DMS79 (cell line): ENCODE data around the gene SWSAP1.

Source experiments
- DNase-seq: peaks from one replicate; lab custom pipeline; 2025; lab: John Stamatoyannopoulos, UW

SWSAP1 gene

GRCh38 chr19:11355160-11356073, 19.0 kb upstream of the SWSAP1 start, which contains the start of gene PLPPR2:
PLPPR2 (plus strand) TSS chr19:11355432; CDS start chr19:11357674, 2,242 bp downstream.
- peak; percentile 38 for DNase-seq

DNA sequence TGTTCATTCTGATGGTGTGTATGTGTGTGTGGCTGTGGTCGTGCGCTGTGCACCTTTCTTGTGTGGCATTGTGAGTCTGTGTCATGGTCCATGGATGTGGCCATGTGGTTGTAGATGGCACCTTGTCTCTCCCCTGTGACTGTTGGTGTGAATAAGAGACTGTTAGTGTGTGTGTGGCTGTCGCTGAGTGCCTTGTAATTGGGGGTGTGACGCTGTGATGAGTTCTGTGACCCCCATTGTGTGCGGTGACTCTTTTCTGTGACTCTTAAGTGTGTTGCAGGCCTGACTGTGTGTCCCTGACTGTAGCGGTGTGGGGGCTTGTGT, 18.4 kb upstream of the SWSAP1 start:
- no peak for DNase-seq

GRCh38 chr19:11356676-11357550, 17.6 kb upstream of the SWSAP1 start:
- no peak for DNase-seq

GRCh38 chr19:11359421-11359820, 15.0 kb upstream of the SWSAP1 start:
- no peak for DNase-seq

GRCh38 chr19:11361037-11361770, 13.3 kb upstream of the SWSAP1 start:
- no peak for DNase-seq

- no peak for DNase-seq
Measured at GRCh38 chr19:11361771-11362731, 12.4 kb upstream of the SWSAP1 start.

DNA sequence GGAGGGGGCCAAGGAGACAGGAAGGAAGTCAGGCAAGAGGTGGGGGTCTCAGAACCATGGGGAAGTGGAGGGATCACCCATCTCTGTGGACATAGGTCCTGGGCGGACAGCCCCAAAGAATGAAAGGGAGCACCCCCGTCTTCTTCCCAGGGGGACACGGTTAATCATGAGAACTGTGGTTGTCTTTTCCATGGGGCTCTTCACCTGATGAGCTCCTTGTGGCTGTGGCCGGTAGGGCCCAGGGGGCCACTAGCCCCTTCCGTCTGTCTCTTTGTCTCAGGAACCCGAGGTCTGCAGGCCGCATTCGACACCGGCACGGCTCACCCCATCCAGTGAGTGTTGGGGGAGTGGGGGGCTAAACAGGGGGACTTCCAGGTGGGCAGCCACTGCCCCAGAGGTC, 10.6 kb upstream of the SWSAP1 start:
- no peak for DNase-seq

DNA sequence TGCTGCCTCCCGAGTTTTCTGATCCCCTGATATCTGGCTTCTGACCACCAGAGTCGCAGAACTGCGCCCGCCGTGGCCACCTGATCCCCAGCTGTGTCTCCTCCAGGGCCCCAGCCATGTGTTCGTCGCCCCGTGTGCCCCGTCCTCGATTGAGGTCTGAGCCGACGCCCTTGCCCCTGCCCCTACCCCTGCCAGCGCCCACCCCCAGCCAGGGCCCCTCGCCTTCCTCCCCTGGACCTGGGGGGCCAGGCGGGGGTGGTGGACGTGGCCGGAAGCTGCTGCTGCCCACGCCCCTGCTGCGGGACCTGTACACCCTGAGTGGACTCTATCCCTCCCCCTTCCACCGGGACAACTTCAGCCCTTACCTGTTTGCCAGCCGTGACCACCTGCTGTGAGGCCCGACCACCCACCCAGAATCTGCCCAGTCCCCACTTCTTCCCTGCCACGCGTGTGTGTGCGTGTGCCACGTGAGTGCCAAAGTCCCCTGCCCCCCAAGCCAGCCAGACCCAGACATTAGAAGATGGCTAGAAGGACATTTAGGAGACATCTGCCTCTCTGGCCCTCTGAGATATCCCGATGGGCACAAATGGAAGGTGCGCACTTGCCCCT, 10.1 kb upstream of the SWSAP1 start:
- no peak for DNase-seq

DNA sequence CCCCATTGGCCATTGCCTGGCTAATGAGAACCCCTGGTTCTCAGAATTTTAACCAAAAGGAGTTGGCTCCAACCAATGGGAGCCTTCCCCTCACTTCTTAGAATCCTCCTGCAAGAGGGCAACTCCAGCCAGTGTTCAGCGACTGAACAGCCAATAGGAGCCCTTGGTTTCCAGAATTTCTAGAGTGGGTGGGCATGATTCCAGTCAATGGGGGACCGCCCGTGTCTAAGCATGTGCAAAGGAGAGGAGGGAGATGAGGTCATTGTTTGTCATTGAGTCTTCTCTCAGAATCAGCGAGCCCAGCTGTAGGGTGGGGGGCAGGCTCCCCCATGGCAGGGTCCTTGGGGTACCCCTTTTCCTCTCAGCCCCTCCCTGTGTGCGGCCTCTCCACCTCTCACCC, 9.5 kb upstream of the SWSAP1 start:
- no peak for DNase-seq

DNA sequence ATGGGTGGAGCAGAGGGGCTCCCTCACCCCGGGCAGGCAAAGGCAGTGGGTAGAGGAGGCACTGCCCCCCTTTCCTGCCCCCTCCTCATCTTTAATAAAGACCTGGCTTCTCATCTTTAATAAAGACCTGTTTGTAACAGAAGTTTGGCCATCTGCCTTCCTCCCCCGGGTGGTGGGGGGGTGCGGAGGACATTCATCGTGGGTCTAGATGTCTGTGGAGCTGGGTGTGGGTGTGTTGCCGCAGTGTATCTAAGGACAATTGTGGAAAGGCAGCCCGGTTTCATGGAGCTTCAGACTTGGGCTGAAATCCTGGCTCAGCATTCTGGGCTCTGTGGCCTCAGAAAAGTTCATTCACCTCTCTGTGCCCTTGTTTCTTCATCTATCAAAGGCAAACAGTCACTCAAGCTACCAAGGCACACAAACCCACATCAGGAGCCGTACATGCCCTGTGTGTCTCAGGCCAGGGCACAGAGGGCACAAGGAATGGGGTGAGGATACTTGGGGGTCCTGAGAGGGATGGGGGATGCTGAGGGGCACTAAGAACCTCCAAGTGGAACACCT, 8.8 kb upstream of the SWSAP1 start:
- no peak for DNase-seq

- DNase-seq = no peak
Measured at GRCh38 chr19:11367528-11367927, 6.9 kb upstream of the SWSAP1 start.

DNA sequence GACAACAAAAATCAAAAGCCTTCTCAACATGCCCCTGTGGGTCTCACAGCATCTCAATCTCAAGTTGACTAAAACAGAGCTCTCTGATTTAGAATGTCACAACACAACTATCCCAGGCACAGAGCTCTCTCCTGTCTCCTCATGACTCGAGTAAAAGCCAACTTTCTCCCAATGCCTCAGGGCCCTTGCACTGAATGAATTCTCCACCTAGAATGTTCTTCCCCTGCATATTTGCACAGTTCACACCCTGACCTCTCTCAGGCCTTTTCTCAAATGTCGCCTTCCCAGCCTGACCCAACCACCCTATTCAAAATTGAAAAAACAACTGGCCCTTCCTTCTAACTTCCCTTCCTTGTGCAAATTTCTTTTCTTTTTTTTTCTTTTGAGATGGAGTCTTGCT, 3.7 kb upstream of the SWSAP1 start:
- DNase-seq = no peak

GRCh38 chr19:11373166-11373884, 1.1 kb upstream of the SWSAP1 start:
- DNase-seq = peak; percentile 81

- no peak for DNase-seq
Measured at GRCh38 chr19:11373885-11374432, 507 bp upstream of the SWSAP1 start.

- DNase-seq = peak; percentile 54
Measured at GRCh38 chr19:11375143-11375948, 880 bp downstream of the SWSAP1 start.

DNA sequence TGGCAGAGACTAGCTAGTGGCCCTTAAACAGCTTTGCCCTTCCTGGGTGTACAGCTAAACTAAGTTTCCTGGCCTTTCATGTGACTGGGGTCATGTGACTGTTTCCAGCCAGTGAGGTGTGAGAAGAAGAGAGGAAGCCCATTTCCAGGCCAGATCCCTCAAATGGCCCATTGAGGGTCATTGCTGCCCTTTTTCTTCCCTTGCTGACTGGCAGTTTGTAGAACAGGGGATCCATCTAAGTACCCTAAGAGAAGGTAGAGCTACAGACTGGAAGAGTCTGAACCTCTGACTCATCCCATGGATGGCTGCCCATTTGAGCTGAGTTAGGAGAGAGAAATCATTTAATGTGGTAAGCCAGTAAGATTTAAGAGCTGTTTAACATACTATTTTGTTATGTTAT, 2.8 kb downstream of the SWSAP1 start:
- DNase-seq = no peak

- no peak for DNase-seq
Measured at GRCh38 chr19:11377756-11378155, 3.3 kb downstream of the SWSAP1 start.
